ENCODE data around the gene RNF225.
A peak's percentile ranks its signal among the peaks of the same experiment; 100 is the strongest.

DNA sequence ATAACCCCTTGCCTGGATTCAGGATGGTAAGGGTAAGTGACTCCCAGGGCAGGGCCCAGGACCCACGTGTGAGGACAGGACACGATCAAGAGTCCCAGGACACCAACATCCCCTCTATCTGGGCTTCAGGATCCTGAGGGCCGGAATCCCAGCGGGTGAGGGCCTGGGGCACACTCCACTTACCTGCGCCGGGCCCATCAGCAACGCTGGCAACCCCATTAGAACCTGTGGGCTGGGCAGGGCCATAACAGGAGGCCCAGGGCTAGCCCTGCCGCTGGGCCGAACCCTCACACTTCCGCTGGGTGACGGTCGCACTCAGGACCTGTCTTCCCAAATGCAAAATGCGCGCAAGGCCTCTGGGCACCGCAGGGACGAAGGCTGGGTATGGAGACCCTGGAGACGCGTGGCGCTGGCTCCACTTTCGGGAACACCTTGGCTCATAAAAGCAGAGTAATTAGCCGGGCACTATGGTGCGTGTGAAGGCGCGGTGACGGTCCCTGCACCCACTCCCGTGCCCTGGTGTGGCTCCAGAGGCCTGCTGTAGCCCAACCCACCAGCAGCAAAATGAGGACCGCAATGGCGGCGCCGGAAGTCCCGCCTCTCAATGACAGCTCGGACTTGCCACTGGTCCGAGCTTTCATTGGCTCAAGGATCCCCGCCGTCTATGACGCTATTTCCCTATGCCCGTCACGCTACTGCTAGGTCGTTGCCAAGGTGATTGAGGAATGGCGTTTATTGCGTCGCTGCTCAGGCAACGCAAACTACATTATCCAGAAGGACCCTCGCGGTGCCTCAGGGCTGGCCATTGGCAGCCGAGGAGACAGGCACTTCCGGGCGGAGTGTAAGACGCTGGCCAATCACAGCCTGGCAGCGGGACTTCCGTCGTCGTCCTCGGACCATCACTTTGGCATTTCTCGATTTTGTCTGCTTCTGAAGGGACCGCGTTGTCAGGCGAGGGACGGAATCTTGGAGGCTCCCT lies 44.4 kb downstream of the RNF225 start, which contains the start of gene ZNF132:
- TF ChIP-seq YY1 (IDR thresholded peaks at IDR 0.05; ENCODE audit: insufficient read depth, insufficient read length) (peak; percentile 77), ZNF274 (IDR thresholded peaks at IDR 0.05; ENCODE audit: low read depth, low read length) (no peak), SUZ12 (IDR thresholded peaks at IDR 0.05; ENCODE audit: extremely low read depth, insufficient read depth, insufficient read length) (no peak)
